Mammary epithelial cell (primary cell): ENCODE data around the gene EPB41L5.

Source experiments
- CTCF ChIP-seq, 2 donors: IDR thresholded peaks in 1 of 2; conservative IDR thresholded peaks in 1 of 2; 2 replicates each; pipeline ENCODE4 v1.5.1; 2011 to 2012; ENCODE audit warnings: inconsistent platforms in 2 of 2, low read length in 2 of 2, mild to moderate bottlenecking in 2 of 2, control low read depth in 1 of 2, low read depth in 1 of 2; ENCODE audit not compliant: insufficient read depth in 1 of 2; ENCODE audit errors: extremely low read depth in 1 of 2
- EZH2 ChIP-seq: IDR thresholded peaks from 2 replicates; pipeline ENCODE4 v1.6.1; 2012; ENCODE audit warnings: low read length, inconsistent platforms, borderline replicate concordance

DNA sequence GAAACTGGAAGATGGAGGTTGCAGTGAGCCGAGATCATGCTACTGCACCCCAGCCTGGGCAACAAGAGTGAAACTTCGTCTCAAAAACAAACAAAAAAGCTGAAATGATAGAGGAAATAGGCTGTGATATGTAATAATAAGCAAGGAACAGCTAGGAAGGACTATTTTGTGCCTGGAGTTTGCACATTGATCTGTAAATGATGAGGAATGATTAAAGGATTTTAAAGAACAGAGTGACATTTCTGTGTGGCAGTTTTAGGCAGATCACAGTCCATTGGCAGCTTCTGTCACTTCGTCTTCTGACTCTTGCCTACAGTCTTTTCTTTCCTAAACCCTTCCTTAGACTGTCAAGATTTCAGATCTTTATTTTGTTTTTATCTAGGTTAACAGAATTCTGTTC lies 19.4 kb downstream of the EPB41L5 start:
- TF ChIP-seq CTCF (conservative IDR thresholded peaks at IDR 0.05 in 1 of 2, IDR thresholded peaks at IDR 0.05 in 1 of 2; ENCODE audit: extremely low read depth in 1 of 2, insufficient read depth in 1 of 2, low read depth in 1 of 2, low read length in 2 of 2): no peak
- no peak for TF ChIP-seq EZH2
